D721Med (cell line): ENCODE measurements around the gene TMEM62.

Experiments
- DNase-seq: peaks from one replicate; pipeline ENCODE4 v3.0.0; 2011; ENCODE audit warnings: low spot score; ENCODE audit not compliant: insufficient read length
- FAIRE-seq: peaks from 2 replicates; lab custom pipeline; 2011; peaks lifted over from hg19 to GRCh38; lab: Jason Lieb, UNC
- CTCF ChIP-seq: IDR thresholded peaks from 2 replicates; pipeline ENCODE4 v1.5.1; 2012; ENCODE audit warnings: mild to moderate bottlenecking, control low read depth; ENCODE audit not compliant: insufficient read depth; ENCODE audit errors: missing control alignments

TMEM62 gene

GRCh38 chr15:43206054-43206453, 72.7 kb downstream of the TMEM62 start:
- TF ChIP-seq CTCF: no peak
- DNase-seq: no peak
- FAIRE-seq: no peak

GRCh38 chr15:43207024-43207423, 73.6 kb downstream of the TMEM62 start:
- DNase-seq (no peak), FAIRE-seq (no peak)
- no peak for TF ChIP-seq CTCF

GRCh38 chr15:43208052-43209002, 74.9 kb downstream of the TMEM62 start:
- no peak for FAIRE-seq
- TF ChIP-seq CTCF: no peak
- DNase-seq: no peak

GRCh38 chr15:43209059-43209824, 75.9 kb downstream of the TMEM62 start:
- FAIRE-seq: no peak
- no peak for TF ChIP-seq CTCF
- no peak for DNase-seq

- FAIRE-seq: no peak
- TF ChIP-seq CTCF: no peak
- no peak for DNase-seq
These were observed 76.9 kb downstream of the TMEM62 start for GRCh38 chr15:43210172-43210745.

GRCh38 chr15:43210807-43211206, 77.4 kb downstream of the TMEM62 start:
- no peak for DNase-seq
- FAIRE-seq: no peak
- TF ChIP-seq CTCF: no peak
